AG09319 (cell line): ENCODE data around the gene LLGL1.

Source experiments
- DNase-seq: peaks from one replicate; pipeline ENCODE4 v3.0.0-alpha.2; 2010; ENCODE audit warnings: low read depth; ENCODE audit errors: extremely low read depth
- CTCF ChIP-seq: IDR thresholded peaks from 2 replicates; pipeline ENCODE4 v1.5.1; 2011; ENCODE audit warnings: low read depth, mild to moderate bottlenecking, inconsistent platforms, low read length, moderate library complexity

LLGL1 gene

GRCh38 chr17:18194804-18195203, 30.6 kb upstream of the LLGL1 start:
- DNase-seq, result no peak

GRCh38 chr17:18195246-18195645, 30.2 kb upstream of the LLGL1 start:
- no peak for TF ChIP-seq CTCF
- DNase-seq, result no peak

More at GRCh38 chr17:18194804-18195203, 30.6 kb upstream of the LLGL1 start:
- TF ChIP-seq CTCF, result no peak

- TF ChIP-seq CTCF, result no peak
- no peak for DNase-seq
Measured at GRCh38 chr17:18197535-18198194, 27.8 kb upstream of the LLGL1 start.

GRCh38 chr17:18198530-18198929, 26.9 kb upstream of the LLGL1 start:
- TF ChIP-seq CTCF, result no peak
- no peak for DNase-seq

GRCh38 chr17:18201108-18201507, 24.3 kb upstream of the LLGL1 start:
- DNase-seq, result no peak
- no peak for TF ChIP-seq CTCF

- DNase-seq, result no peak
- no peak for TF ChIP-seq CTCF
Measured at GRCh38 chr17:18203308-18203707, 22.1 kb upstream of the LLGL1 start.

- no peak for DNase-seq
- TF ChIP-seq CTCF, result no peak
Measured at GRCh38 chr17:18205861-18206260, 19.6 kb upstream of the LLGL1 start.
